Caco-2 (cell line): ENCODE results near the gene GRM4. TPM values are rescaled to one million over a fixed set of nuclear protein-coding genes. Genes with fewer than 3 reads are reported as not detected.
A peak's percentile ranks its signal among the peaks of the same experiment; 100 is the strongest.

Experiments used
- Bru-seq: library from RNA; stranded (reverse); fragments of 400-500 nt; gene quantifications from one replicate; lab custom pipeline; 2021; lab: Mats Ljungman, UMichigan
- BruChase-seq, 2 experiments: library from RNA; stranded (reverse); fragments of 400-500 nt; gene quantifications; one replicate each; lab custom pipeline; 2021; lab: Mats Ljungman, UMichigan
- BruUV-seq: library from RNA; stranded (reverse); fragments of 400-500 nt; replicated peaks from 2 replicates; lab custom pipeline; 2021; lab: Mats Ljungman, UMichigan
- CTCF ChIA-PET: fragments of 300-600 bp; sonication (Branson Sonifier 250); formaldehyde crosslinking; loops from one replicate; lab custom pipeline; 2022; ENCODE audit warnings: antibody characterized with exemption; lab: Charles Lee
- POLR2A ChIA-PET: fragments of 300-600 bp; sonication (Branson Sonifier 250); formaldehyde crosslinking; loops from one replicate; lab custom pipeline; 2022; ENCODE audit warnings: antibody characterized with exemption; lab: Charles Lee
- DNase-seq, 2 experiments: peaks; one replicate each; pipeline versions ENCODE4 v3.0.0 to v3.0.0-alpha.2; 2020 to 2022
- H3K27me3 ChIP-seq: replicated peaks from 2 replicates; pipeline ENCODE4 v1.6.0; 2011; ENCODE audit warnings: low read length; ENCODE audit not compliant: control insufficient read depth, insufficient read depth
- H3K36me3 ChIP-seq: 2 replicates; pipeline ENCODE4 v1.5.1; 2011; ENCODE audit warnings: low read length; ENCODE audit not compliant: control insufficient read depth, insufficient read depth
- H3K4me1 ChIP-seq: fragments of 250-450 bp; sonication (Bioruptor Pico); 2 replicates; pipeline ENCODE4 v1.5.1; 2020; ENCODE audit warnings: mild to moderate bottlenecking
- H3K4me3 ChIP-seq: 2 replicates; pipeline ENCODE4 v1.5.1; 2011; ENCODE audit warnings: low read depth, mild to moderate bottlenecking, control low read depth, low read length
- H3K9me3 ChIP-seq: fragments of 250-450 bp; sonication (Bioruptor Pico); 2 replicates; pipeline ENCODE4 v1.5.1; 2020; ENCODE audit warnings: mild to moderate bottlenecking, moderate library complexity
- H3K27ac Mint-ChIP-seq: one replicate; pipeline ENCODE4 v1.8.0; 2022; ENCODE audit warnings: mixed read lengths; ENCODE audit not compliant: unreplicated experiment
- H3K27me3 Mint-ChIP-seq: one replicate; pipeline ENCODE4 v1.8.0; 2022; ENCODE audit warnings: mixed read lengths; ENCODE audit not compliant: insufficient read depth, unreplicated experiment
- H3K36me3 Mint-ChIP-seq: one replicate; pipeline ENCODE4 v1.8.0; 2022; ENCODE audit warnings: mild to moderate bottlenecking, mixed read lengths; ENCODE audit not compliant: insufficient read depth, unreplicated experiment
- H3K4me1 Mint-ChIP-seq: one replicate; pipeline ENCODE4 v1.8.0; 2022; ENCODE audit warnings: low read depth, mixed read lengths; ENCODE audit not compliant: unreplicated experiment
- H3K4me3 Mint-ChIP-seq: one replicate; pipeline ENCODE4 v1.8.0; 2022; ENCODE audit warnings: mild to moderate bottlenecking, moderate library complexity, mixed read lengths; ENCODE audit not compliant: unreplicated experiment
- H3K9me3 Mint-ChIP-seq: one replicate; pipeline ENCODE4 v1.8.0; 2022; ENCODE audit warnings: mixed read lengths; ENCODE audit not compliant: unreplicated experiment
- intact Hi-C: fragments of 100-400 bp; cut with micrococcal nuclease; formaldehyde crosslinking; loops from one replicate; pipeline ENCODE4 v1.10.0; 2022; ENCODE audit not compliant: unreplicated experiment
- long read RNA-seq: library from polyadenylated mRNA; stranded (forward); transcript quantifications from one replicate; pipeline ENCODE4 v2.0.0, GENCODE V29; 2022
- total RNA-seq: library from RNA; stranded (reverse); gene quantifications from 2 replicates; pipeline ENCODE4 v1.2.3, GENCODE V29; 2022
- TF ChIP-seq, protein P1 (sequence below), 2 experiments: fragments of 200-600 bp in 1 of 2; IDR thresholded peaks; 1 replicate in 1 of 2; 2 replicates in 1 of 2; pipeline versions ENCODE4 v1.5.1 to v1.8.0; 2011 to 2022; ENCODE audit warnings: antibody characterized with exemption in 1 of 2, control low read depth in 1 of 2, inconsistent platforms in 1 of 2, low read depth in 1 of 2, low read length in 1 of 2, mild to moderate bottlenecking in 1 of 2, moderate library complexity in 1 of 2; ENCODE audit not compliant: insufficient read depth in 1 of 2, severe bottlenecking in 1 of 2, unreplicated experiment in 1 of 2

Gene GRM4
- total RNA-seq (0.09 TPM in 1 of 2 replicates, not detected in the other), Bru-seq, nascent RNA (percentile 5 among the genes with signal in this experiment), BruChase-seq, experiment 1, labeled RNA remaining after a 2-hour chase (percentile 5 among the genes with signal in this experiment), BruChase-seq, experiment 2, labeled RNA remaining after a 6-hour chase (percentile 6 among the genes with signal in this experiment)
- long read RNA-seq, result 0 reads

DNA sequence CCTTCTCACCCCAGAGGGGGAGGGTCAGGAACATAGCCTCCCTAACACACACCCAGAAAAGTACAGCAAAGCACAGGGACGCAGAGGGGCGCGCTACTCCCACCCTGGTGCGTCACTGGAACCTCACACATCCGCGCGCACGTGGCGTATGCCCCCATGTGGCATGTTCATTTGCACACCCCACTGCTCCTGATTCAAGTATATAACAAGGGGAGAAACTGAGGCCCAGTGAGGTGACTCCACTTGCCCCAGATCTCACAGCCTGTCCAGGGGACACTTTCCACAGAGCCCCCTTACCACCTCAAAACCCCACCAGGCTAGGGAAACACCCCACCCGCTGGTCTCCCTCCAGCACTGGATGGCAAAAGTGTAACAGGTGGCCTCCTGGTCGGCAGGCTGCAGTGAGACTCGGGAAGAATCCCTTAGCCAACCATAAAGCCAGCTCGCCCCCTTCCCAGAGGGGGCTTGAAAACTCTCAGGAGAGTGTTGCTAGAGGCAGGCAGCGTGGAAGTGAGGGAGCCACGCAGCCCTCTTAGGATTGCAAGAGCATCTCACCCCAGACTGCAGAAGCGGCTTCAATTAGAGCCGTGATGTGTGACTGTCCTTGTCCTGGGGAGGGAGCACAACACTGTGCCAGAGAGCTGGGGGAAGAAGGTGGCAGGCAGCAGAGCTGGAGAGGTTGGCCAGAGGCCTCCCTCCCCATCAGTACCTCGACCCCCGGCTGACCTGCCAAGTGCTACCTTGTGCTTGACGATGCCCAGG is at the start of gene GRM4:
TSS of gene GRM4 (minus strand) at position 67 of the 762 bp plus-strand sequence. CDS start 12,591 bp downstream, outside the sequence.
- Mint-ChIP-seq H3K27ac (no peak within 1 kb of the TSS), H3K9me3 (no peaks in the 10 kb centered on the region), H3K27me3 (peaks cover 30% of the 10 kb centered on the region), H3K36me3 (no peaks in the 10 kb centered on the region), H3K4me3 (peak within 1 kb of the TSS; percentile 74), H3K4me1 (no peaks in the 10 kb centered on the region)
- H3K27me3 ChIP-seq, result no peaks in the 10 kb centered on the region; the same call in 1 of the 2 replicates
- BruUV-seq, result no TSS peak
- ChIA-PET CTCF (interaction anchor here (0.8 to 1.2 kb wide), 3 partner anchors 38 to 91 kb away, joined by 3 read pairs; no protein-coding TSS in a partner anchor), POLR2A (interaction anchor here (0.7 kb wide), 1 partner anchor 9 kb away, joined by 4 read pairs; no protein-coding TSS in a partner anchor)
- peaks cover 10% of the 10 kb centered on the region for H3K4me1 ChIP-seq
- H3K4me3 ChIP-seq, result peak within 1 kb of the TSS; percentile 32
- no peaks in the 10 kb centered on the region for H3K36me3 ChIP-seq
- TF ChIP-seq, protein P1, sequence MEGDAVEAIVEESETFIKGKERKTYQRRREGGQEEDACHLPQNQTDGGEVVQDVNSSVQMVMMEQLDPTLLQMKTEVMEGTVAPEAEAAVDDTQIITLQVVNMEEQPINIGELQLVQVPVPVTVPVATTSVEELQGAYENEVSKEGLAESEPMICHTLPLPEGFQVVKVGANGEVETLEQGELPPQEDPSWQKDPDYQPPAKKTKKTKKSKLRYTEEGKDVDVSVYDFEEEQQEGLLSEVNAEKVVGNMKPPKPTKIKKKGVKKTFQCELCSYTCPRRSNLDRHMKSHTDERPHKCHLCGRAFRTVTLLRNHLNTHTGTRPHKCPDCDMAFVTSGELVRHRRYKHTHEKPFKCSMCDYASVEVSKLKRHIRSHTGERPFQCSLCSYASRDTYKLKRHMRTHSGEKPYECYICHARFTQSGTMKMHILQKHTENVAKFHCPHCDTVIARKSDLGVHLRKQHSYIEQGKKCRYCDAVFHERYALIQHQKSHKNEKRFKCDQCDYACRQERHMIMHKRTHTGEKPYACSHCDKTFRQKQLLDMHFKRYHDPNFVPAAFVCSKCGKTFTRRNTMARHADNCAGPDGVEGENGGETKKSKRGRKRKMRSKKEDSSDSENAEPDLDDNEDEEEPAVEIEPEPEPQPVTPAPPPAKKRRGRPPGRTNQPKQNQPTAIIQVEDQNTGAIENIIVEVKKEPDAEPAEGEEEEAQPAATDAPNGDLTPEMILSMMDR (IDR thresholded peaks at IDR 0.05; ENCODE audit: insufficient read depth in 1 of 2, low read depth in 1 of 2, low read length in 1 of 2, severe bottlenecking in 1 of 2, unreplicated experiment in 1 of 2), result no peak
- no peaks in the 10 kb centered on the region for H3K9me3 ChIP-seq
- intact Hi-C loops, result no loop called here
- DNase-seq, result peak in 1 of 2 experiments; percentile 23

DNA sequence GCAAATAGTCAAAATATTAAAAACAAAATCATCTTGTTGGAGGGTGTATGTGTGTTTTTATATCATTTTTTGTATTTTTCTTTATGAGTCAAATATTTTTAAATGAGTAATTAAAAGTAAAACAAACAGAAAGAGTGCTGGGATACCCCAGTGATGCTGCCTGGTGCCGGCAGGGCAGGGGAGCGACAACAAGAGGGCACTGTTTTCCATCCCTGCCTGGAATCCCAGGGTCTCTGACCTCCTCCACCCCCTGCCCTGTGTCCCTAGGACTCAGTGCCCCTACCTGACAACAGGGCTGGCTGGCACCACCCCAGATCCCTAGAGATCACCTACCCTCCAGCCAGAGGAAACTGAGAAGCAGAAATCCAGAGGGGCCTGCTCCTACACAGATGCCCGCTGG is 48.9 kb upstream of the GRM4 start:
- ChIA-PET POLR2A (no interaction called here), CTCF (no interaction called here)
- Mint-ChIP-seq H3K4me3 (no peak overlapping the region), H3K36me3 (no peaks in the 10 kb centered on the region), H3K27me3 (peaks cover 2% of the 10 kb centered on the region), H3K9me3 (no peaks in the 10 kb centered on the region), H3K4me1 (no peaks in the 10 kb centered on the region), H3K27ac (no peak overlapping the region)
- Histone ChIP-seq H3K4me1 (peaks cover 4% of the 10 kb centered on the region; the same call in 1 of the 2 replicates), H3K27me3 (no peaks in the 10 kb centered on the region), H3K36me3 (no peaks in the 10 kb centered on the region), H3K9me3 (no peaks in the 10 kb centered on the region), H3K4me3 (no peak overlapping the region)
- intact Hi-C loops, result loop anchor here (5.0 kb wide), 1 partner anchor 53 kb away; the partner anchor contains the start of gene SMIM29
- TF ChIP-seq, protein P1 (IDR thresholded peaks at IDR 0.05; ENCODE audit: insufficient read depth in 1 of 2, low read depth in 1 of 2, low read length in 1 of 2, severe bottlenecking in 1 of 2, unreplicated experiment in 1 of 2), result no peak
- BruUV-seq, result no TSS peak
- no peak for DNase-seq

DNA sequence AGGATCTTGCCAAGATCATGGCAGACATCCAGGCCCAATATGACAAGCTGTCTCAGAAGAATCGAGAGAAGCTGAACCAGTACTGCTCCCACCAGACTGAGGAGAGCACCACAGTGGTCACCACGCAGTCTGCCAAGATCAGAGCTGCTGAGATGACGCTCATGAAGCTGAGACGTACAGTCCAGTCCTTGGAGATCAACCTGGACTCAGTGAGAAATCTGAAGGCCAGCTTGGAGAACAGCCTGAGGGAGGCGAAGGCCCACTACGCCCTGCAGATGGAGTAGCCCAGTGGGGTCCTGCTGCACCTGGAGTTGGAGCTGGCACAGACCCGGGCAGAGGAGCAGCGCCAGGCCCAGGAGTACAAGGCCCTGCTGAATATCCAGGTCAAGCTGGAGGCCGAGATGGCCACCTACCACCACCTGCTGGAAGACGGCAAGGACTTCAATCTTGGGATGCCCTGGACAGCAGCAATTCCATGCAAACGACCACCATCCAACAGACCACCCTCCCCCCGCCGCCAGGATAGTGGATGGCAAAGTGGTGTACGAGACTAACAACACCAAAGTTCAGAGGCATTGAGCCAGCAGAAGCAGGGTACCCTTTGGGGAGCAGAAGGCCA is 44.7 kb upstream of the GRM4 start:
- no peaks in the 10 kb centered on the region for H3K4me1 ChIP-seq
- BruUV-seq, result no TSS peak
- Mint-ChIP-seq H3K9me3 (no peaks in the 10 kb centered on the region), H3K4me1 (no peaks in the 10 kb centered on the region), H3K27ac (no peak overlapping the region), H3K27me3 (peaks cover 2% of the 10 kb centered on the region), H3K36me3 (no peaks in the 10 kb centered on the region), H3K4me3 (no peak overlapping the region)
- intact Hi-C loops, result no loop called here
- TF ChIP-seq, protein P1 (IDR thresholded peaks at IDR 0.05; ENCODE audit: insufficient read depth in 1 of 2, low read depth in 1 of 2, low read length in 1 of 2, severe bottlenecking in 1 of 2, unreplicated experiment in 1 of 2), result no peak
- POLR2A ChIA-PET, result no interaction called here
- CTCF ChIA-PET, result interaction anchor here (1.0 kb wide), 1 partner anchor 291 kb away, joined by 4 read pairs; no protein-coding TSS in a partner anchor
- H3K4me3 ChIP-seq, result no peak overlapping the region
- no peaks in the 10 kb centered on the region for H3K36me3 ChIP-seq
- no peaks in the 10 kb centered on the region for H3K9me3 ChIP-seq
- DNase-seq, result no peak
- H3K27me3 ChIP-seq, result no peaks in the 10 kb centered on the region
